IPS-NIHi7 (cell line): ENCODE measurements around the gene UBL4A.

Experiments
- DNase-seq: peaks from one replicate; pipeline ENCODE4 v3.0.0; 2012; ENCODE audit warnings: mixed read lengths; ENCODE audit errors: extremely low spot score

Gene UBL4A

DNA sequence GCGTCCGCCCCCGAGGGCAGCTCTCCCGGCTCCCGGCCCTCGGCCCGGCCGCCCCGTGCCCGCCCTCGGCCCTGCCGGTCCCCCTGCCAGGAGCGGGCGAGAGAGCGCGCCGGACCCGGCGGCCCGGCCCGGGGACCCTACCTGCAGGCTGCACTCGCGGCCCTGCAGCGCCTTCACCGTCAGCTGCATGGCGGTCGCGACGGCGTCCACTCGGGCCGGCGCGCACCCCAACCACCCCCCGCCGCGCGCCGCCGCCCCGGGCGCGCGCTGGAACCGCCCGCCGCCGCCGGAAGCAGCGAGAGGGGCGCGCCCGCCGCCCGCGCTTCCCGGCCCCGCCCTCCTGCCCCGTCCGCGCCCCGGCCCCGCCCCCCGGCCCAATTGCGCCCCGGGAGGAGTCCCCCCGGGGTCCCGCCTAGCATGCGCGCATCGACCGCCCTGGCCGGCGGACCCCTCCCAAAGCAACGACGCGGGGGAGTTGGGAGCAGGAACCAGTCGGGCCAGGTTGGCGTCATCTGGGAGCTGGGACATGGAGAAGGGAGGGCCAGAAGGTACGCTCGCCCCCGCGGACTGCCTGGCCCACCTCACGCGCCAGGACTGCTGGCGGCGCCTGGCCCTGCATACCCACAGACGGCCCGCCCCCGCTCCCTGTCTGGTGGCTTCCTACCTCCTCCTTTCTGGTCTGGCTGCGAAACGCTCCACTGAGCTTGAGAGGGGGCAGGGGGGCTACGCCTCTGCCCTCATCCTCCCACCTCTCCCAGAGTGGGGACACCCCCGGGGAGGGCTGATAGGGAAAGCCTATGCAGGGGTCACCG lies at the start of gene UBL4A:
Gene UBL4A, minus strand, starts transcription at position 220 of the 812 bp plus-strand sequence. Its CDS starts 31 bp downstream, at position 189.
- DNase-seq, result peak; percentile 44

DNA sequence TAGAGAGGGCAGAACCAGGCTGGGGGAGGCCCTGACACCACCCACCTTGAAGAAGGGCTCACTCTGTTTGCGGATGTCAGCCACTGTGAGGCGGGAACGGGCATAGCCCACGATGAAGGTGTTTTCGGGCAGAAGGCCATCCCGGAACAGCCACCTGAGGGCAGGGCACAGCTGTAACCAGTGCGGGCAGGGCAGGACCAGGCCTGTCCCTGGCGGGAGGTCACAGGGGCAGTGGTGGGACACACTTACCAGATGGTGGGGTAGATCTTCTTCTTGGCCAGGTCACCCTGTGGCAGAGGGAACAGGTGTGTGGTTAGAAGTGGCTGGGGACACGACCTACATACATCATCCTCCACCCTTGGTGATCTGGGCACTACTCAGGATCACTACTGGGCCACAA lies 49.5 kb upstream of the UBL4A start:
- DNase-seq, result no peak

DNA sequence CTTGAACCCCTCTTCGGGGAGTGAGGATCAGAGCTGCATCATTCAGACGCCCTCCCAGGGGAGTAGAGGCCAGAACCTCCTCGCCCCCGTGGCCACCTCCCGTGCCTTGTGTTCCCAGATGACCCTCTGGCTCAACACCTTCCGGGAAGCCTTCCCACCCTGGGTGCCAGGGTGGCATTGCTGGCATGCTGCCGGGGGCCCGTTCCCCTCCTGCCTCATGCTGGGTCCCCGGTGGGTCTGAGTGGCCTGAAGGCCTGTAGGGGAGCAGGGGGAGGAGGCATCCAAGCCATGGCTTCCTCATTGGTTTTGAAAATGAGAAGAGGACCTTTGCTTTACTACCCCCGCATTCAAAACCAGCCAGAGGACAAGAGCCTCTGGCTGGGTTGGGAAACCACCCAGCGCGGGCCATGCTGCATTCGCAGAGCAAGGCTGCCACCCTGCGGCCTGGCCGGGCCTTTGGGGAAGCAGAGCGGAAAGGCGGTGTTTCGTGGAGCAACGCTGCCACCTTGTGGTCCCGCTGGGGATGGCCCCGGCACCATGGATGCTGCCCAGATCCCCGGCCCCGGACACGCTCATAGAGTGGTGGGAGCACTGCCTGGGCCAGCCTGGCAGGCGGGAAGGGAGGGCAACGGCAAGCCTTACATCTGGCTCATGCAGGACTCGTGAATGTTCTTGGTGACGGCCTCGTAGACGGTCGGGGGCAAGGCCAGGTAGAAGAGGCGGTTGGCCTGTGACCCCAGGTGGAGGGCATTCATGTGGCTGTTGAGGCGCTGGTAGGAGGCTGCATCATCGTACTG lies 48.3 kb upstream of the UBL4A start:
- peak; percentile 74 for DNase-seq

DNA sequence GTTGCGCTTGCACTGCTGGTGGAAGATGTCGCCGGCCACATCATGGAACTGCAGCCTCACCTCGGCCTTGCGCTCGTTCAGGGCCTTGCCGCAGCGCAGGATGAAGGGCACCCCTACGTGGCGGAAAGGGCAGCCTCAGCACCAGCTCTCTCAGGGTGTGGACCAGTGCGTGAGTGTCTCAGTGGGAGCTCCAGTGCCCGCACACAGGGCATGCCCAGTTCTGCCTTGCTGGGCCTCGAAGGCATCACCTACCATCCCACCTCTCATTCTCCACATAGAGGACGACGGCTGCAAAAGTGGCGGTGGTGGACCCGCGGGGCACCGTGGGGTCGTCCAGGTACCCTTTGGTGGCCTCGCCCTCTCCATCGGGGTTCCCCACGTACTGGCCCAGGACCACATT lies 46.3 kb upstream of the UBL4A start:
- no peak for DNase-seq

DNA sequence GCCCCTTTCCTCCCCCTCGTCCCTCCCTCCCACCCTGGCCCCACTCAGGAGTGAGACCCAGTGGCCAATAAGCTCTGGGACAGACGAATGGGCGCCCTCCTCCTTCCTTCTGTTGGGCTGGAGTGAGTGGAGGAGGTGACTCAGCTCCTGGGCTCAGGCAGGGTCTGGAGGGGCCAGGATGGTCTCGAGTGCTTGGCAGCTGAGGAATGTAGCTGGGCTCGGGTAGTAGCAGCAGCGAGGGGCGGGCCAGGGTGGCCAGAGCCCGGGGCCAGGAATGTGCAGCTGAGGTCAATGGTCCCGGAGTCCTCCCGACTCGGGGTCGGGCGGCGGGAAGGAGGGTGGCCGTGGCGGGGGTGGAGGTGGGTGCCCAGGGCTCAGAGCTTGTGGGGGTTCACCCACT lies 45.2 kb upstream of the UBL4A start:
- DNase-seq, result no peak

DNA sequence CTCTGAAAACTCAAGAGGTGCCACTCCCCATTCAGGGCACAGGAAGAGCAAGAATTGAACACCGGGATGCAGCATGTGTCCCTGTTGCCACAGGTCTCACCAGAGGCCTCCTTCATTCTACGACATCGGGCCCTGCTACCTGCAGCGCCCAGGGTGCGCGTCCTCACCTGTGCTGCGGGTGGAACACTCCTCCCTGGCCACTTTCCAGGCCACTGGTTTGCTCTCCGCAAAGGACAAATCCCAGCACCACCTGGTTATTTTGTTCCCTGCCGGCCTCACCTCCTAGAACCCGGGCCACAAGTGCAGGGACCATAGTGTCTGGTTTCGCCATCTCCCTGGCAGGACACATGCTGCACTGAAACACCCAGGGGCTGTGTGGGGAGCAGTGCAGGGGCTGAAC lies 43.9 kb upstream of the UBL4A start:
- no peak for DNase-seq

DNA sequence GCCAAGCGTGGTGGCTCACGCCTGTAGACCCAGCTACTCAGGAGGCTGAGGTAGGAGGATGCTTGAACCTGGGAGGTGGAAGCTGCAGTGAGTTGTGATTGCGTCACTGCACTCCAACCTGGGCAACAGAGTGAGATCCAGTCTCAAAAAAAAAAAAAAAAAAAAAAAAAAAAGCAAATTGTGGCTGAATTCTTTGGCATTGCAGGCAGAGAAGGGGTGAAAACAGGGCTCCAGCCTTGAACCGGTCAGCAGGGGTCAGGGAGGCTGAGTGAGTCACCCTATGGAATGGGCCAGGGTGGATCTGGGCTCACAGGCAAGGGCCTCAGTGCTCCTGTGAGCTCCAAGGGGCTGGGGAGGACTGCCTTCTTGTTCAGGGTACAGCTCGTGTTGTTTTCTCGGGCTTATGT lies 42.8 kb upstream of the UBL4A start:
- DNase-seq, result no peak

DNA sequence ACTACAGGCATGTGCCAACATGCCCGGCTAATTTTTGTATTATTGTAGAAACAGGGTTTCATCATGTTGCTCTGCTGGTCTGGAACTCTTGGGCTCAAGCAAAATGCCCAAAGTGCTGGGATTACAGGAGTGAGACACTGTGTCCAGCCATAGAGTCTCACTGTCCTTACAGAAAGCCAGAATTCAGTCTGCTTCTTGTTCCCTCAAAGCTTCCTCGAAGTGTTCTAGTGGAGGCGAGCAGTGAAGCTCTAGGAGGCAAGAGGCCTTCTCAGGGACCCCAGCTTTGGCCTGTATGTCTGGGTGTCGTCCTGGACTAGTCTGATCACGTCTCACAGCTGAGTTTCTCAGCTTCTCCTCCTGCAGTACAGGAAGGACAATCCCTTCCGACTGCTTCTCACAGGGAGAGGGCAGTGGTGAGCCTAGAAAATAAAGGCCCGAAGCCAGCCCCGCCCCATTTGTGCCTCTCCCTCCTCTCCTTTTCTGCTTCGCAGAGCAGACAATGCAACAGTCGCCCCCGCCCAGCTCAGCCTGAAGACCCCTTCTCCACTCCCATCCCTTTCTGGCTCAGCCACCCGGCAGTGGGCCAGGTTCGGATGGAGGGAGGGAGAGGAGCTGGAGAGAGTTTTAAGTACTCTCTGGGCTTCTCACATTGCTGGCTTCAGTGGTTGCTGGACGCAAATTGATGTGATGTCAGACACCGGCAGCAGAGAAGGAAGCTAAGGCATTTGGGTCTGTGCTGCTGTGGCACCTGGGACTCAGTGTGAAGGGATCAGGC lies 40.7 kb upstream of the UBL4A start:
- DNase-seq, result peak; percentile 62

DNA sequence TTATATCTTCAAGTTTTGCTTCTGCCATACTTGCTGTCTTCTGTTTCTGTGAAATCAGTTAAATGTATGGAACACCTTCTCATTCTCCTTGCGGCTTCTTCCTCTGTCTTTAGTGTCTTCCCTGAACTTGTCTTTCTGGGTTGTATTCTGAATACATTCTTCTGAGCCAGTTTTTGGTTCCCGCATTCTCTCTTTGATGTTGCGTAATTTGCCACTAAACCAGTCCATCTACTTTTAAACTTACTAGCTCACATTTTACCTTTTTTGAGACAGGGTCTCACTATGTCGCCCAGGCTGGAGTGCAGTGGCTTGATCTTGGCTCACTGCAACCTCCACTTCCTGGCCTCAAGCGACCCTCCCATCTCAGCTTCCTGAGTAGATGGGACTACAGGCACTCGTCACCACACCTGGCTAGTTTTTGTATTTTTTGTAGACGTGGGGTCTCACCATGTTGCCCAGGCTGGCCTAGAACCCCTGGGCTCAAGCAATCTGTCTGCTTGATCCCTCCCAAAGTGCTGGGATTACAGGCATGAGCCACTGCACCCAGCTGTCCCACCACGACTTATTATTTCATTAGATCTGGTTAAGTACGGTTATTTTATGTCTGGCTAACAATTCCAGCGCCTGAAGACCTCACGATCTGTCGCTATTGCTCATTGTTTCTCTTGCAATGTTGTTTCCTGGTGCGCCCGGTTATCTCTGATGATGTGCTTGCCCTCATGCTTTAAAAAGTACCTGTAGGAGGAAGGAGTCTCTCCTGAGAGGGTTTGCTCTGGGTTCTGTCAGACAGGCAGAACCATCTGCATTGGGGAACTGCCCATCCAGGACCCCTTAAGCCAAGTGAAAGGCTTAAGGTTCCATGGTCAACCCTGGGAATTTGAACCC lies 39.4 kb upstream of the UBL4A start:
- no peak for DNase-seq

DNA sequence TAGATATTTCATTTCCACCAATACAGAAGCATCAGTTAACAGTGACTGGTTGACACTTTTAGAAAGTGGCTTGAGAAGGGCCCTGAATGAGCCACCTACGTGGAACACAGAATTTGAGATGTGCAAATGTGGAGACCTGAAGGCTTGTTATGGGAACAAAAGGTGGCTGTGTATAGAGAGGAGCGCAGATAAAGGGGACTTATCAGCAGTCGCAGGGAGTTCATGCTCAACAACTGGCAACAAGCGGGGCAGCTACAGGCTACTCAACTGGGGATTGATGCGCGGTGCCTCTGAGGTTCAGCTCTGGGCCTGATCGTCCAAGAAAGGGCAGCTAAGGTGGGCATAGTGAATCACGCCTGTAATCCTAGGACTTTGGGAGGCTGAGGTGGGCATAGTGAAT lies 33.0 kb upstream of the UBL4A start:
- no peak for DNase-seq

DNA sequence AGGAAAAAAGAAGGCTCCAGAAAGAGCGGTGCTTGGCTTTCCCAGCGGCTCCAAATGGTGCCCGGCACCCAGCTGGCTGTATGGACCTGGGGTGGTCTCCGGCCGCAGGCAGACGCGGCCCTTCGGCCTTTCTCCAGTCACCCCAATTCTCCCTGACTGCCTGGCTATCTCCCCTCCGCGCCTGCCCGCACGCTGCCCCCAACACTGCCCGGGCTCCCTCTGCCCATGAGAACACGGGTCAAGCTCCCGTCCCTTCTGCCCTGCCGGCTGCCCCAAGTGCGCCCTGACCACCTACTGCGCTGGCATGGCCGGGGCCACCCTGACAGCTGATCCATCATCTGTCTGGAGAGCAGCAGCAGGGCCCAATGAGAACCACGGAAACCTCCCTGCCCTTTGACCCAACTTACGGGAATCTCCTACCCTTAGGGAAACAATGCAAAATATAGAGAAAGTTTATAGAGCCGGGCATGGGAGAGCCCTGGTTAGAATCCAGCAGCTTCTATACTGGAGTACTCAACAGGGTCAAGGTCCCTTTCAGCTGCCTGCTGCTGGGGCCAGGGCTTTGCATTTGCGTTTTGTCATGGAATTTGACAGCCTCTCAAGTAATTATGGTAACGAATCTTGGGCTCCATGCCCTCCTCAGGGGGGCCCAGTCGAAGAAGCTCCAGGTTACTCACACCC lies 30.8 kb upstream of the UBL4A start:
- no peak for DNase-seq

DNA sequence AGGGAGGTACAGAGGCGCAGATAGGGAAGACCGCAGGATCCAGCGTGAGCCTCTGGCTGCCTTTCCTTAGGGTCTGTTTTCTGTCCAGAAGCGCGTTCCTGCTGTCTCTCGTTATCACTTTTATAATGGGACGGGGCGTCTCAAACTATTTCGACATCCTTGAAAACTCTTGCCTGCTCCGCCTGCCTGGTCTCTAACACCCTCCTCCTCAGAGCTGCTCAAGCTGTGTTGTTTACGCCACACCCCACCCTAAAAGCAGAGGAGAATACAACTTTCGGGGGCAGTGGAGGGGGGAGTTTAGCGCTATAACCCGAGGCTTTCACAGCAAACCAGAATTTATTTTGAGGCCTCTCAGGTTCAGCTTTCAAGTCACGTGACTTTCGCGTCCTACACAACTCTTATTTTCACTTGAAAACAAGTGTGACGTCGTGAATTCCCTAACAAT lies 30.3 kb upstream of the UBL4A start:
- DNase-seq, result no peak

DNA sequence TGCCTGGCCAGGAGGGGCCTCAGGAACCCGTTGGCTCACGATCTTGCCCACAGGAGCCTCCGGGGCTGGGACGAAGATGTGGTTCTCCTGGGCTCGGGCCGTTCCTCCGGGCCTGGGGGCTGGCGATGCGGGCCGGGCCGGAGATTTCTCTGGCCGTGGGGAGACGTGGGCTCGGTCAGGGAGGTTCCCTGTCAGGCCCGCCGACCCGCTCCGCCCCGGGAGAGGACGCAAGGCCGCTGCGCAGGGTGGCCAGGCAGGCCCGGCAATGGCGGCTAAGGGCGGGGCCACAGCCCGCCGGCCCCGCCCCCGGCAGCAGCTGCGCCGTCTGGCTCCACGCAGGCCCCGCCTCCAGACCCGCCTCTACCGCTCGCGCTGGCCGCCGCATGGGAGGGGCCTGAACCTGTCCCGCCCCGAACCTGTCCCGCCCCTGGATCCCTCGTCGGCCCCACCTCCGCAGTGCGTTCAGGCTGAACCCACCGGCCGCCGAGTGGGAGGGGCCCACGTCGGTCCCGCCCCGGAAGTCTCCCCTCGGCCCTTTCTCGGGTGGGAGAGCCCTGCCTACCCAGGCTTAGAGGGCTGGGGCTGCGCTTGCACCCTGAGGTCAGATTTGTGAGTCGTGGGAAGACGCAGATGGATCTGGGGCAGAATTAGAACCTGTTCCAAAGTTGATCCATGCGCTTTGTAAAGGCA lies 29.7 kb upstream of the UBL4A start, which contains the start of gene FAM3A:
Gene FAM3A, minus strand, starts transcription at position 267 of the 690 bp plus-strand sequence. CDS start 460 bp downstream, outside the sequence.
- DNase-seq, result peak; percentile 72

DNA sequence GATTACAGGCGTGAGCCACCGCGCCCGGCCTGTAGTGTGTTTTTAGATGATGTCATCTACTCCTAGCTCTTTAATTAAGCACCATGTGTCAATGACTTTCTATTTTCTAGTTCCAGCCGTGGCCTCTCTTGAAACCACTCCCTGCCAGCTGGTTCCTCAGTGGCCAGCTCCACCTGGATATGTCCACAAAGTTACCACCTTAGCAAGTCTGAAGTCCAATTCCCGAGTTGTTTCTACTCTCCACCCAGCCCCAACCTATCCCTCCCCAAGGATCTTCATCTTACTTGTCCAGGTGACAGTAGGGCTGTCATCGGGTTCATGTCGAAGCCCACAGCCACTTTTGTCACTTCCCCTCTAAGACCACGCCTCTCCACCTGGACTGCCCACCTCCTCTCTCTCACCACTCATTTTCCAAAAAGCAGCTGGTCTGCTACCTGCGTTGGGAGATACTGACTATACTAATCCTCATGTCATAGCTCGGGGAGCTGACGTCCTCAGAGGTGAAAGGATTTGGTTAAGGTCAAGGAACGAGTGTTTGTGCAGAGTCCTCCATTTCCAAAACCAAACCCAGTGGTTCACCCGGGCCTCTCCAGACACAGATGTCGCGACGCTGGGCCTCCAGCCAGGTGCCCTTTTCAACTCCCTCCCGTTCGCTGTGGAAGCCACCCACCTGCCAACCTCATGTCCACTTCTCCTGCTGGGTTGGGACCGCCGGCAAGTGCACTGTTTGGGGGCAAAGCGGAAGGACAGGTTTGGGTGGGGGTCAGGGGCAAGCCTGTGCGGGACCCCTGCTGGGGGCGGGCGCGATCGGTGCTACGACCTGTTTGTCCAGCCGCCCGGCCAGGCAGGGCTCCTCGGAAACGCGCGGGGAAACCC lies 28.9 kb upstream of the UBL4A start:
- no peak for DNase-seq

DNA sequence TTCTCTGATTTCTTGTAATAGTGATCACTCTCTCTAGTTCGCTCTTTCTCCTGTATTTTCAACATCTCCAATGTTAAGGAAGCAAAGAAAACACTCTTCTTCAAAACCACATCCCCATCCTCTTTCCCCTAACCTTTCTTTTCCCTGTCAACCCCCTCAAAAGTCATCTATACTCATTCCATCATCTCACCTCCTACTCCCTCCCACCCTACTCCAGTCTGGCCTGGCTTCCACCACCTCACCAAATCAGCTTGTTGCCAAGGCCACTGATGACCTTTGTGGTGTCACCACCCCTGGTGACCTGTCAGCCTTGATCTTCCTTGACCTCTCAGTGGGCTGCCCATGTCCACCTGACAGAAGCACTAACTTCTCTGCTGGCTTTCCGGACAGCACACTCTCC lies 27.3 kb upstream of the UBL4A start:
- DNase-seq, result no peak

DNA sequence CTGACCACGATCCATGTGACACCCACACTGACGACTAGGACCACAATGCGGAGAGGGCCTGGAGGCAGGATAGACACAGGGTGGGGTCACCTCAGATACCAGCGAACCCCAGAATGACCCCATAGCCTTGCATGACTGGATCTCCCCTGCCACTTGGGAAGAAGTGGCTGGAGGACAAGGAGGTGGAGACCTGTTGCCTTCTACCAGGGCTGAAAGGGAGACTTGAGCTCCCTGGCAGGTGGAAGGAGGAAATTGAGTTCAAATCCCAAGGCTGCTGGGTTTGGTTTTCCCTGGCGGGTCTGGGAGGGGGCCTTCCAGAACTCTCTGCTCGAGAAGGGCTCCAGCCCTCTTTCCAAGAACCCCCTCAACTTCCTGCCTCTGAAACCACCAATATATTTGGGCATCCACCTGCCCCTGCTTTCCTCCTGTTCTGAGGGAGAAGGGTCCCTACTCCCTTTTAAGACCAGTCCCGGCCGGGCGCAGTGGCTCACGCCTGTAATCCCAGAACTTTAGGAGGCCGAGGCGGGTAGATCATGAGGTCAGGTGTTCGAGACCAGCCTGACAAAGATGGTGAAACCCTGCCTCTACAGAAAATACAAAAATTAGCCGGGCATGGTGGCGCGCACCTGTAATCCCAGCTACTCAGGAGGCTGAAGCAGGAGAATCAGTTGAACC lies 26.6 kb upstream of the UBL4A start:
- no peak for DNase-seq

DNA sequence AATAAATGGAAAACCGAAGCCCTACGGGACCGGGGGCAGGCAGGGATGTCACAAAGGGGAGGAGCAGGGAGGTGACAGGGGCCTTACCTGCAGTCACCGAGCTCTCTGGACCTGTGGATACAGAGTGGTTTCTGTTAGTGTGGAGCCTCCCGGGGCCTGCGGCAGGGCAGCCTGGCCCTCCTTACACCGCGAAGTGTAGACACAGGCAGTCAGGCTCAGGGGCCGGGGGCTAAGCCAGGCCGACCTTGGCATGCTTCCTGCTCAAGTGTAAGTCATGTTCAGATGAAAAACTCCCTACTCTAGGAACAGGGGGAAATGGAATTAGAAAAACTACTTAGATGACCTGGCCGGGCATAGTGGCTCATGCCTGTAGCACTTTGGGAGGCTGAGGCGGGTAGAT lies 25.3 kb upstream of the UBL4A start:
- DNase-seq, result no peak

DNA sequence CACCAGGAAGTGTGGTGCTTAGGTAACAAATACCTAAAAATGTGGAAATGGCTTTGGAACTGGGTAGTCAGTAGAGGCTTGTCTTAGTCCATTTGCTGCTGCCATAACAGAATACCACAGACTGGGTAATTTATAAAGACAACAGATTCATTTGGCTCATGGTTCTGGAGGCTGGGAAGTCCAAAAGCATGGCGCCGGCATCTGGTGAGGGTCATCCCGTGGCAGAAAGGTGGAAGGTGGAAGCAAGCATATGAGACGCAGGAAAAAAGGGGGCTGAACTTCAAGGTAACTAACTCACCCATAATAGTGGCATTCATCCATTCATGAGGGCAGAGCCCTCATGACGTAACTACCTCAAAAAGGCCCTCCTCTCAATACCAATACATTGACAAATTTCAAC lies 23.0 kb upstream of the UBL4A start:
- no peak for DNase-seq
